H1 (cell line): ENCODE data around the gene ADGRV1. TPM values are rescaled to one million over a fixed set of nuclear protein-coding genes. Genes with fewer than 3 reads are reported as not detected.

Experiments used
- GTF2F1 ChIP-seq: IDR thresholded peaks from 2 replicates; pipeline ENCODE4 v1.6.1; 2012; ENCODE audit warnings: low read depth, low read length, improper control_type of control experiment, borderline replicate concordance
- SIN3A ChIP-seq, 2 experiments: IDR thresholded peaks in 1 of 2; conservative IDR thresholded peaks in 1 of 2; 2 replicates each; pipeline ENCODE4 v1.6.1; 2011 to 2012; ENCODE audit warnings: low read length in 2 of 2, improper control_type of control experiment in 1 of 2, low read depth in 1 of 2, mild to moderate bottlenecking in 1 of 2
- polyA plus RNA-seq, 7 experiments: library from polyadenylated mRNA; depleted of rRNA in 3 of 7; stranded (reverse) in 5 of 7; unstranded in 2 of 7; fragments of >200 nt in 5 of 7; fragments of 200-250 nt in 2 of 7; gene quantifications; 1 replicate in 5 of 7; 2 replicates in 1 of 7; 4 replicates in 1 of 7; pipeline versions ENCODE4 v1.2.1 to v1.2.3, GENCODE V29; 2011 to 2013; ENCODE audit warnings: missing spikeins in 2 of 7, mixed read lengths in 2 of 7
- total RNA-seq: library from RNA; stranded (reverse); fragmentation: NEBNext Ultra II Directional; extraction: Animal tissue kit (Norgen Biotek cat#: 25700); gene quantifications from 2 replicates; pipeline ENCODE4 v1.2.1, GENCODE V29; 2021

The ADGRV1 gene
- total and polyA plus RNA-seq, 2 of the 8 experiments (the other 6 are each of a cell fraction or from before 2014, with no cell fraction given): 53.1 to 62.2 TPM

GRCh38 chr5:91156242-91156641, 597.6 kb downstream of the ADGRV1 start (continued):
- TF ChIP-seq SIN3A (conservative IDR thresholded peaks at IDR 0.05 in 1 of 2, IDR thresholded peaks at IDR 0.05 in 1 of 2; ENCODE audit: low read depth in 1 of 2, low read length in 2 of 2) (no peak), GTF2F1 (no peak)
